Suprapubic skin (tissue), 3 donors: ENCODE results near the gene UNC93B1.
"Not testable (repeated sequence)": the region's sequence is repeated elsewhere in the genome, so short reads cannot be mapped to it uniquely, and the experiment has no call there.

Experiments
- POLR2AphosphoS5 ChIP-seq, 3 donors: sonication (generic); formaldehyde crosslinking; IDR thresholded peaks; one replicate each; pipeline ENCODE4 v1.6.1; 2017; ENCODE audit warnings: antibody characterized with exemption in 3 of 3
- TF ChIP-seq, protein P1 (sequence below), 2 donors: fragments of 200-600 bp in 1 of 2; fragments of 450-650 bp in 1 of 2; sonication (generic) in 1 of 2; IDR thresholded peaks; one replicate each; pipeline ENCODE4 v1.5.1; 2016 to 2019; ENCODE audit warnings: antibody characterized with exemption in 2 of 2, mild to moderate bottlenecking in 1 of 2, moderate library complexity in 1 of 2

DNA sequence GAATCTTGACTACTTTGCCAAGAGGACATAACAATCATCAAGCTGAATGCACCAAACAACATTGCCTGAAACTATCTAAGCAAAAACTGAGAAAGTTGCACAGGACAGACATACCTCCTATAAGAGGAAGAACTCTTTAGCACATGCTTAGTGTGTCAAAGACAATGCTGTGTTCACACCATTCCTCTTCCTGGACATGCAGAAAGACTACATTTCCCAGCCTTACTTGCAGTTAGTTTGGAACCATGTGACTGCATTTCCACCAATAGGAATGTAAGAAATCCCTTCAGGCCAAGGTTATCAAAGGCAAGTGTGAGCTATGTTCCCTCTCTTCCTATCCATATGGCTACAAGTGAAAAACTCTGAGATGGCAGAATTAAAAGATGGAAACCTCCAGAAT, 39.2 kb downstream of the UNC93B1 start:
- TF ChIP-seq, protein P1, sequence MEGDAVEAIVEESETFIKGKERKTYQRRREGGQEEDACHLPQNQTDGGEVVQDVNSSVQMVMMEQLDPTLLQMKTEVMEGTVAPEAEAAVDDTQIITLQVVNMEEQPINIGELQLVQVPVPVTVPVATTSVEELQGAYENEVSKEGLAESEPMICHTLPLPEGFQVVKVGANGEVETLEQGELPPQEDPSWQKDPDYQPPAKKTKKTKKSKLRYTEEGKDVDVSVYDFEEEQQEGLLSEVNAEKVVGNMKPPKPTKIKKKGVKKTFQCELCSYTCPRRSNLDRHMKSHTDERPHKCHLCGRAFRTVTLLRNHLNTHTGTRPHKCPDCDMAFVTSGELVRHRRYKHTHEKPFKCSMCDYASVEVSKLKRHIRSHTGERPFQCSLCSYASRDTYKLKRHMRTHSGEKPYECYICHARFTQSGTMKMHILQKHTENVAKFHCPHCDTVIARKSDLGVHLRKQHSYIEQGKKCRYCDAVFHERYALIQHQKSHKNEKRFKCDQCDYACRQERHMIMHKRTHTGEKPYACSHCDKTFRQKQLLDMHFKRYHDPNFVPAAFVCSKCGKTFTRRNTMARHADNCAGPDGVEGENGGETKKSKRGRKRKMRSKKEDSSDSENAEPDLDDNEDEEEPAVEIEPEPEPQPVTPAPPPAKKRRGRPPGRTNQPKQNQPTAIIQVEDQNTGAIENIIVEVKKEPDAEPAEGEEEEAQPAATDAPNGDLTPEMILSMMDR (IDR thresholded peaks at IDR 0.05) = not testable (repeated sequence)
- TF ChIP-seq POLR2AphosphoS5 (IDR thresholded peaks at IDR 0.05) = not testable (repeated sequence)
